Omental fat pad (tissue), 4 donors: Measurements from ENCODE around the gene PTCH2. TPM values are rescaled to one million over a fixed set of nuclear protein-coding genes. Genes with fewer than 3 reads are reported as not detected.
A peak's percentile ranks its signal among the peaks of the same experiment; 100 is the strongest.

Experiments
- ATAC-seq: fragments of 150-250 bp; one replicate; pipeline ENCODE4 v1.9.1; 2016; ENCODE audit warnings: mild to moderate bottlenecking, moderate library complexity; ENCODE audit not compliant: low FRiP score
- DNase-seq: peaks from one replicate; pipeline ENCODE4 v3.0.0-alpha.2; 2019; ENCODE audit warnings: low spot score
- CTCF ChIP-seq, 3 donors: fragments of 450-650 bp; IDR thresholded peaks; one replicate each; pipeline ENCODE4 v1.5.1; 2016 to 2017; ENCODE audit warnings: antibody characterized with exemption in 3 of 3, mild to moderate bottlenecking in 3 of 3, moderate library complexity in 2 of 3
- small RNA-seq: library from RNA; depleted of rRNA; stranded (forward); fragments of <200 nt; gene quantifications from one replicate; pipeline ENCODE3, GENCODE V24; 2016
- total RNA-seq, 4 donors: library from RNA; depleted of rRNA; stranded (reverse); fragments of >200 nt; gene quantifications; one replicate each; pipeline ENCODE4 v1.1.0, GENCODE V29; 2016

PTCH2 gene
- total RNA-seq, 4 donors from 2014 or later: 0.09 to 0.63 (median 0.43) TPM

DNA sequence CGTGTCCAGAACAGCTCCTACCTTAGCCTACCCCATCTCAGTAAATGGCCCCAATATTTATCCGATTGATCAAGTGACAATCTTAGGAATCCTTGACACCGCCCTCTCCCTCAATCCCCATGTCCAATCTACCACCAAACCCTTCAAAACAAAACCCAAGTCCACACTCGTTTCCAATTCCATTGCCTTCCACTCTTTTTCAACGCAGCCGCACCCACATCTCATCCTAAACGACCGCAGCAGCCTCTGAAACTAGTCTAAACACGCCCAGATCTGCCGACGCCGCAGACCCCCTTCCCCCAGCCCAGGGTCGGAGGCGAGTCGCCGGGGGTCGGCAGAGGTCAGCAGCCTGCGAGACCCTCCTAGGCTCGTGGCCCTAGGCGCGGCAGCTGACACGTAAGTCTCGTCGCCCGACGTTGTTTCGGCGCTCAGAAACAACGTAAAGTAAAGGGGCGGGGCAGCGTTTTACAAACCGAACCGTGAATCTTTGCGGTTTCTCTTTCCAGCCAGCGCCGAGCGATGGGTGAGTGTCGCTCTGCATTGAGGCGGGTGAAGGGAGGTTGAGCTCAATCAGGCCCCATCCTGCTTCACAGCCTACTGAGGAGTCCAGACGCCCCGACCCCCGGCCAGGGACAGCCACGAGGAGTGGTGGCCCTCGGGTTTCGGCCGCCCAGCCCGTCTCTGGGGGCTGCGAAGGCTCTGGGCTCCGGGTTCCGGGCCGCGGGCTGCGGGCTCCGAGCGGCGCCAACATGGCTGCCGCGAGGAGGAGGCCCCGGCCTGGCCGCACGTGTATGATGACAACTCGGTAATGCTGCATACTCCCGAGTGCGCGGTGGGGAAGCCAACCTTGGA is 67.7 kb downstream of the PTCH2 start, which contains the start of gene RPS8:
Gene RPS8, plus strand, starts transcription at position 463 of the 852 bp plus-strand sequence. Its CDS starts 57 bp downstream, at position 520.
- no peak for TF ChIP-seq CTCF (IDR thresholded peaks at IDR 0.05)
- DNase-seq (peak; percentile 87), ATAC-seq (peak; percentile 90)

Small RNA genes within 50 kb of the gene (small RNA-seq; reads per million reads assigned to genes)
- not detected for gene AL136380.1
- gene SNORD38A: 625 reads per million, percentile 98 among the genes with 10 or more reads in this experiment
- gene SNORD38B: not detected
- gene SNORD46: 2,034 reads per million, percentile 99 among the genes with 10 or more reads in this experiment
- gene SNORD55: not detected

Other genes starting within 250 kb of the PTCH2 start
- gene TMEM53, start 168.8 kb downstream of the PTCH2 start, total RNA-seq: 10 to 100 TPM in 3 of 4 donors, 1 to 10 TPM in 1; 7.6 to 14.0 (median 10.3) TPM
- gene ARMH1, start 168.5 kb downstream of the PTCH2 start, total RNA-seq: 1 to 10 TPM in 3 of 4 donors, under 1 TPM in 1; 0.47 to 2.4 (median 1.2) TPM
- not detected for gene RNU5D-1, start 112.1 kb downstream of the PTCH2 start, total RNA-seq
- gene KIF2C, start 103.4 kb downstream of the PTCH2 start, total RNA-seq: 1 to 10 TPM in 2 of 4 donors, under 1 TPM in 2; 0.19 to 2.8 (median 0.93) TPM
- 1,000 to 10,000 TPM; 1,945 to 2,684 (median 2,276) TPM for gene RPS8, start 67.7 kb downstream of the PTCH2 start, total RNA-seq
- under 1 TPM in 1 of 4 donors, not detected in 3; 0.24 TPM for gene BEST4, start 55.1 kb downstream of the PTCH2 start, total RNA-seq
- gene PLK3, start 42.9 kb downstream of the PTCH2 start, total RNA-seq: 100 to 1,000 TPM in 1 of 4 donors, 10 to 100 TPM in 3; 27.6 to 156 (median 73.9) TPM
- 1 to 10 TPM in 1 of 4 donors, under 1 TPM in 1, not detected in 2; 0.65 to 6.3 TPM for gene DYNLT4, start 35.9 kb downstream of the PTCH2 start, total RNA-seq
- 10 to 100 TPM in 2 of 4 donors, 1 to 10 TPM in 2; 7.5 to 29.8 (median 12.2) TPM for gene BTBD19, start 34.7 kb downstream of the PTCH2 start, total RNA-seq
- gene EIF2B3, start 143.3 kb upstream of the PTCH2 start, total RNA-seq: 10 to 100 TPM; 25.2 to 29.8 (median 26.6) TPM
- gene HECTD3, start 168.1 kb upstream of the PTCH2 start, total RNA-seq: 10 to 100 TPM; 27.1 to 43.2 (median 38.1) TPM
- gene UROD, start 169.0 kb upstream of the PTCH2 start, total RNA-seq: 10 to 100 TPM; 65.6 to 79.4 (median 76.2) TPM